ENCODE data around the gene SLC30A1.

SLC30A1 gene

GRCh38 chr1:211527888-211528287, 51.1 kb downstream of the SLC30A1 start:
- intact Hi-C loops (cut with DNase I) = no loop called here
- DNase-seq = no peak

GRCh38 chr1:211527006-211527405, 52.0 kb downstream of the SLC30A1 start:
- DNase-seq = no peak
- intact Hi-C loops (cut with DNase I) = no loop called here

GRCh38 chr1:211526101-211526500, 52.9 kb downstream of the SLC30A1 start:
- intact Hi-C loops (cut with DNase I) = no loop called here
- no peak for DNase-seq

- DNase-seq = no peak
- intact Hi-C loops (cut with DNase I) = no loop called here
Measured at GRCh38 chr1:211525101-211525676, 53.8 kb downstream of the SLC30A1 start.

- DNase-seq = no peak
- intact Hi-C loops (cut with DNase I) = no loop called here
Measured at GRCh38 chr1:211524521-211524920, 54.4 kb downstream of the SLC30A1 start.

- intact Hi-C loops (cut with DNase I) = no loop called here
- DNase-seq = no peak
Measured at GRCh38 chr1:211522804-211523203, 56.2 kb downstream of the SLC30A1 start.

Data from posterior cingulate gyrus (tissue), 11 donors.